Measurements from ENCODE around the gene ROGDI. TPM values are rescaled to one million over a fixed set of nuclear protein-coding genes. Genes with fewer than 3 reads are reported as not detected.

The ROGDI gene
- total and polyA plus RNA-seq, 2 donors from 2014 or later: 20.8 to 86.1 TPM

DNA sequence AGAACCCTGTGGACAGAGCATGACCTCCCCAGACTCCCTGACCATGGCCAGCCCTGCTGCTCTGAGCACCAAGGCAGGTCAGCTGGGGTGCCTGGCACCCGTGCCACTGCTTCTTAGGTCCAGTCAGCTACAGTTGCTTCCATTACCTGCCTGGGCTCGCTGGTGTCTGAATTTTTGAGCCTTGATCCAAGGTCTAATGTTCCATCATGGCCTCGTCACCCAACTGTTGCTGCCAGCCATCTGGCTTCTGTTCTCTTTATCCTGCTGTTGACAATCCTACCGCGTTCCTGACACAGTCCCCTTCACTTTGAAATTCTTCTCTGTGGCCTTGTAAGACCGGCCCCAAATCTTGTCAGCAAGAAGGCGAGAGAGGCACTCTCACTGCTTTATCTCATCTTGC lies 28.0 kb upstream of the ROGDI start:
- Histone ChIP-seq H3K27me3 (ENCODE audit: control insufficient read depth, insufficient read depth, low read length) (no peaks in the 10 kb centered on the region), H3K9me3 (ENCODE audit: control insufficient read depth in 2 of 3, insufficient read depth in 1 of 3, low read length in 3 of 3) (no peaks in the 10 kb centered on the region), H3K4me3 (ENCODE audit: low read length in 3 of 3) (no peak overlapping the region), H3K9ac (ENCODE audit: low read length in 3 of 3) (no peak overlapping the region), H3K4me1 (ENCODE audit: control insufficient read depth in 2 of 3, insufficient read depth in 2 of 3, low read depth in 1 of 3, low read length in 3 of 3) (no peaks in the 10 kb centered on the region), H3K27ac (ENCODE audit: low read depth in 2 of 2, low read length in 2 of 2) (no peak overlapping the region), H3K36me3 (ENCODE audit: control insufficient read depth in 2 of 3, insufficient read depth in 3 of 3, low read length in 3 of 3) (peaks cover 6 to 58% (median 37%) of the 10 kb centered on the region in 3 donors)
- intact Hi-C loops (cut with DNase I): no loop called here
- no peak for FAIRE-seq
- no peak for DNase-seq
- TF ChIP-seq, protein P1, sequence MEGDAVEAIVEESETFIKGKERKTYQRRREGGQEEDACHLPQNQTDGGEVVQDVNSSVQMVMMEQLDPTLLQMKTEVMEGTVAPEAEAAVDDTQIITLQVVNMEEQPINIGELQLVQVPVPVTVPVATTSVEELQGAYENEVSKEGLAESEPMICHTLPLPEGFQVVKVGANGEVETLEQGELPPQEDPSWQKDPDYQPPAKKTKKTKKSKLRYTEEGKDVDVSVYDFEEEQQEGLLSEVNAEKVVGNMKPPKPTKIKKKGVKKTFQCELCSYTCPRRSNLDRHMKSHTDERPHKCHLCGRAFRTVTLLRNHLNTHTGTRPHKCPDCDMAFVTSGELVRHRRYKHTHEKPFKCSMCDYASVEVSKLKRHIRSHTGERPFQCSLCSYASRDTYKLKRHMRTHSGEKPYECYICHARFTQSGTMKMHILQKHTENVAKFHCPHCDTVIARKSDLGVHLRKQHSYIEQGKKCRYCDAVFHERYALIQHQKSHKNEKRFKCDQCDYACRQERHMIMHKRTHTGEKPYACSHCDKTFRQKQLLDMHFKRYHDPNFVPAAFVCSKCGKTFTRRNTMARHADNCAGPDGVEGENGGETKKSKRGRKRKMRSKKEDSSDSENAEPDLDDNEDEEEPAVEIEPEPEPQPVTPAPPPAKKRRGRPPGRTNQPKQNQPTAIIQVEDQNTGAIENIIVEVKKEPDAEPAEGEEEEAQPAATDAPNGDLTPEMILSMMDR (IDR thresholded peaks at IDR 0.05; ENCODE audit: borderline replicate concordance, extremely low read depth, insufficient read depth): no peak

DNA sequence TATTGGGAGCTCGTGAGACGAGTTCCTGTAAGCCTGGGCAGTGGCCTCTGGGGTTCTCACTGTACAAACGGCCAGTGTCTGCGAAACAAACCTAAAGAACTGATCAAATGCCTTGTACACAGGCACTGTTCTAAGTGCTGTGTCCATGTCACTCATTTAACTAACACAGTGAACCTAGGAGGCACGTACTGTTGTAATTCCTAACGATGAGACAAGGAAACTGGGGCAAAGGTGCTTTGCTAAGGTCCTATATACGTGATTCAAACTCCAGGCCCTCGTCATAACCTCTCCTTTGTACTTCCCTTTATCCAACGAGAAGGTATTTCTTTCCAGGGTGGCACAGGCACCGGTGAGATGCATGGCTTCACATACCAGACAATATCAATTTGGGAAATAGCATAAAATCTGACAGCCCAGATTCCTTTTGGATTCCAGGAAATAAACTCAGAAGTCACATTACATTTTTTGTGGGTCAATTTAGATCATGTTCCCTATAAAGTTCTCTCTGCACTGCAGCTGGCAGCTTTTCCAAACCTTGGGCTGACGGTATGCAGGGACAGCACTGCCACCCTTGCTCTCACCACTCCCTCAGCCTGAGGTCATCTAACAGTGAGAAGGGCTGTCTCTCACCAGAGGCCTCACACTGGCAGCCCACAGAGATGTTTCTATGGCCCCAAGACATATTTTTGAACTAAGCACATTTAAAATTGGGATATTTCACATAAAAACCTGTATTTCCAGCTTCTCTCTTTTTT lies 26.3 kb upstream of the ROGDI start:
- no peak overlapping the region for H3K4me3 ChIP-seq (ENCODE audit: low read length in 3 of 3)
- intact Hi-C loops (cut with DNase I): no loop called here
- no peaks in the 10 kb centered on the region for H3K4me1 ChIP-seq (ENCODE audit: control insufficient read depth in 2 of 3, insufficient read depth in 2 of 3, low read depth in 1 of 3, low read length in 3 of 3)
- H3K27ac ChIP-seq (ENCODE audit: low read depth in 2 of 2, low read length in 2 of 2): no peak overlapping the region
- DNase-seq: no peak
- no peaks in the 10 kb centered on the region for H3K27me3 ChIP-seq (ENCODE audit: control insufficient read depth, insufficient read depth, low read length)
- no peaks in the 10 kb centered on the region for H3K9me3 ChIP-seq (ENCODE audit: control insufficient read depth in 2 of 3, insufficient read depth in 1 of 3, low read length in 3 of 3)
- H3K36me3 ChIP-seq (ENCODE audit: control insufficient read depth in 2 of 3, insufficient read depth in 3 of 3, low read length in 3 of 3): peaks cover 6 to 68% (median 41%) of the 10 kb centered on the region in 3 donors
- H3K9ac ChIP-seq (ENCODE audit: low read length in 3 of 3): no peak overlapping the region
- TF ChIP-seq, protein P1 (IDR thresholded peaks at IDR 0.05; ENCODE audit: borderline replicate concordance, extremely low read depth, insufficient read depth): no peak
- no peak for FAIRE-seq

DNA sequence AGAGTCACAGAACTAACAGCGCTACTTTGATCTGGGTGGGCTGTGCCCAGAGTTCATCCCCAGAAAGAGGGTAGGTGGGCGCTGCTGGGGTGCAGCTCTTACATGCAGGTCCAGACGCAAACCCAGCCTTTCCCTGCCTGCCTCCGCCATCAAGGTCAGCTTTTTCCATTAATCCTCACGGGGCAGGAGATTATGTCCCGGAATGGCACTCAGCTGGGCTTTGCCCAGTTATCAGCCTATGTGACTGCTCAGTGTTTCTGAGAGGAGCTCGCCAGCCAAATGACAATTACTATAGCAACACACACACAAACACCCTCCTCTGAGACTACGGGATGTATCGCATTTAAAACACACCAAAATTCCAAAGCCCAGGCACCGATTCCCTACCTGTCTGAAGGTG lies 24.5 kb upstream of the ROGDI start:
- Histone ChIP-seq H3K9me3 (ENCODE audit: control insufficient read depth in 2 of 3, insufficient read depth in 1 of 3, low read length in 3 of 3) (no peaks in the 10 kb centered on the region), H3K27me3 (ENCODE audit: control insufficient read depth, insufficient read depth, low read length) (no peaks in the 10 kb centered on the region), H3K4me3 (ENCODE audit: low read length in 3 of 3) (no peak overlapping the region), H3K27ac (ENCODE audit: low read depth in 2 of 2, low read length in 2 of 2) (no peak overlapping the region), H3K9ac (ENCODE audit: low read length in 3 of 3) (no peak overlapping the region), H3K4me1 (ENCODE audit: control insufficient read depth in 2 of 3, insufficient read depth in 2 of 3, low read depth in 1 of 3, low read length in 3 of 3) (no peaks in the 10 kb centered on the region), H3K36me3 (ENCODE audit: control insufficient read depth in 2 of 3, insufficient read depth in 3 of 3, low read length in 3 of 3) (peaks cover 2 to 69% (median 36%) of the 10 kb centered on the region in 3 donors)
- TF ChIP-seq, protein P1 (IDR thresholded peaks at IDR 0.05; ENCODE audit: borderline replicate concordance, extremely low read depth, insufficient read depth): no peak
- intact Hi-C loops (cut with DNase I): no loop called here
- no peak for DNase-seq
- no peak for FAIRE-seq

Measured in kidney (tissue), 14 donors.